Loucy (cell line): Measurements from ENCODE around the gene RPL19.

ENCODE experiments used
- CTCF ChIP-seq: fragments of 200-600 bp; sonication (generic); conservative IDR thresholded peaks from 2 replicates; pipeline ENCODE4 v1.5.1; 2014; ENCODE audit warnings: mild to moderate bottlenecking, antibody characterized with exemption, low read length
- EZH2phosphoT487 ChIP-seq: fragments of 200-600 bp; IDR thresholded peaks from 2 replicates; pipeline ENCODE4 v1.6.1; 2018; ENCODE audit warnings: antibody characterized with exemption, mild to moderate bottlenecking, moderate library complexity, borderline replicate concordance

GRCh38 chr17:39222151-39222550, 22.1 kb downstream of the RPL19 start:
- TF ChIP-seq CTCF (no peak), EZH2phosphoT487 (no peak)
